Smooth muscle cell (in vitro differentiated cells): ENCODE results near the gene RNF224. TPM values are rescaled to one million over a fixed set of nuclear protein-coding genes. Genes with fewer than 3 reads are reported as not detected.

Source experiments
- DNase-seq: peaks from one replicate; lab custom pipeline; 2025; ENCODE audit not compliant: unreplicated experiment; lab: John Stamatoyannopoulos, UW
- H2AFZ ChIP-seq: fragments of 200-600 bp; sonication (generic); 2 replicates; pipeline ENCODE4 v1.6.0; 2016; ENCODE audit warnings: antibody characterized with exemption, low read depth, mild to moderate bottlenecking
- H3F3A ChIP-seq: fragments of 200-600 bp; sonication (generic); 2 replicates; pipeline ENCODE4 v1.6.0; 2017; ENCODE audit warnings: antibody characterized with exemption, low read depth
- H3K27ac ChIP-seq: fragments of 200-600 bp; sonication (generic); 2 replicates; pipeline ENCODE4 v1.5.1; 2016; ENCODE audit warnings: low read depth, mild to moderate bottlenecking
- H3K27me3 ChIP-seq: fragments of 200-600 bp; sonication (generic); 2 replicates; pipeline ENCODE4 v1.6.1; 2016; ENCODE audit warnings: low read depth, mild to moderate bottlenecking
- H3K36me3 ChIP-seq: fragments of 200-600 bp; sonication (generic); 2 replicates; pipeline ENCODE4 v1.5.1; 2016; ENCODE audit warnings: low read depth
- H3K4me1 ChIP-seq: fragments of 200-600 bp; sonication (generic); 2 replicates; pipeline ENCODE4 v1.5.1; 2016; ENCODE audit warnings: low read depth
- H3K4me2 ChIP-seq: fragments of 200-600 bp; sonication (generic); 2 replicates; pipeline ENCODE4 v1.6.0; 2016; ENCODE audit warnings: mild to moderate bottlenecking
- H3K4me3 ChIP-seq: fragments of 200-600 bp; sonication (generic); 2 replicates; pipeline ENCODE4 v1.5.1; 2016; ENCODE audit warnings: mild to moderate bottlenecking
- H3K79me2 ChIP-seq: fragments of 200-600 bp; sonication (generic); 2 replicates; pipeline ENCODE4 v1.6.0; 2016; ENCODE audit warnings: low read depth, mild to moderate bottlenecking
- H3K9ac ChIP-seq: fragments of 200-600 bp; sonication (generic); 2 replicates; pipeline ENCODE4 v1.6.0; 2016; ENCODE audit warnings: low read depth
- H3K9me3 ChIP-seq: fragments of 200-600 bp; sonication (generic); replicated peaks from 2 replicates; pipeline ENCODE4 v1.5.1; 2016; ENCODE audit warnings: low read depth
- H4K20me1 ChIP-seq: fragments of 200-600 bp; sonication (generic); 2 replicates; pipeline ENCODE4 v1.6.0; 2016; ENCODE audit warnings: low read depth
- CTCF ChIP-seq: fragments of 200-600 bp; sonication (generic); IDR thresholded peaks from 2 replicates; pipeline ENCODE4 v1.5.1; 2017; ENCODE audit warnings: borderline replicate concordance, mild to moderate bottlenecking, antibody characterized with exemption; ENCODE audit not compliant: insufficient read depth, poor library complexity, severe bottlenecking
- WGBS: methylation state at CpG from one replicate; pipeline ENCODE4 v1.1.7; 2016; ENCODE audit warnings: low lambda C conversion rate; 5-methylcytosine and 5-hydroxymethylcytosine counted together
- polyA plus RNA-seq: library from polyadenylated mRNA; unstranded; fragments of >200 nt; fragmentation: Nextera tagmentation; extraction: Ambion mirVana; gene quantifications from 2 replicates; pipeline ENCODE4 v1.2.1, GENCODE V29; 2016
- total RNA-seq: library from RNA; depleted of rRNA; stranded (reverse); fragments of >200 nt; gene quantifications from 2 replicates; pipeline ENCODE4 v1.2.3, GENCODE V29; 2014

Gene RNF224
- total and polyA plus RNA-seq, 2 experiments from 2014 or later: not detected

GRCh38 chr9:137198902-137199283 is 28.4 kb upstream of the RNF224 start:
- Histone ChIP-seq H3F3A (no peaks in the 10 kb centered on the region), H4K20me1 (peaks cover 59% of the 10 kb centered on the region), H2AFZ (no peak overlapping the region), H3K4me1 (peaks cover 22% of the 10 kb centered on the region), H3K36me3 (no peaks in the 10 kb centered on the region), H3K9ac (peak overlapping the region; percentile 17), H3K4me2 (peak overlapping the region; percentile 86), H3K79me2 (peaks cover 56% of the 10 kb centered on the region), H3K27me3 (no peaks in the 10 kb centered on the region), H3K4me3 (peak overlapping the region; percentile 59), H3K27ac (no peak overlapping the region), H3K9me3 (no peaks in the 10 kb centered on the region)
- WGBS: 77% methylated on average over 11 of the region's 11 CpGs
- no peak for TF ChIP-seq CTCF
- no peak for DNase-seq

GRCh38 chr9:137199411-137200121 is 27.7 kb upstream of the RNF224 start:
- Histone ChIP-seq H3K9me3 (no peaks in the 10 kb centered on the region), H3K4me3 (peak overlapping the region; percentile 59), H3F3A (no peaks in the 10 kb centered on the region), H3K27ac (no peak overlapping the region), H4K20me1 (peaks cover 53% of the 10 kb centered on the region), H3K4me2 (peak overlapping the region; percentile 86), H3K9ac (peak overlapping the region; percentile 17), H2AFZ (no peak overlapping the region), H3K79me2 (peaks cover 56% of the 10 kb centered on the region), H3K27me3 (no peaks in the 10 kb centered on the region), H3K36me3 (no peaks in the 10 kb centered on the region), H3K4me1 (peaks cover 26% of the 10 kb centered on the region)
- WGBS: 14% methylated on average over 45 of the region's 51 CpGs
- no peak for DNase-seq
- TF ChIP-seq CTCF: no peak

GRCh38 chr9:137200311-137201204 is 26.7 kb upstream of the RNF224 start, which contains the start of gene TPRN:
Gene TPRN, minus strand, starts transcription at chr9:137200741. Its CDS starts 30 bp downstream, at chr9:137200711.
- Histone ChIP-seq H3K9ac (peak within 1 kb of the TSS; percentile 65), H3K4me2 (peak within 1 kb of the TSS; percentile 94), H3K27ac (peak within 1 kb of the TSS; percentile 13), H3K4me3 (peak within 1 kb of the TSS; percentile 70), H3F3A (no peaks in the 10 kb centered on the region), H3K27me3 (no peaks in the 10 kb centered on the region), H4K20me1 (peaks cover 43% of the 10 kb centered on the region), H2AFZ (peak within 1 kb of the TSS; percentile 23), H3K79me2 (peaks cover 58% of the 10 kb centered on the region), H3K4me1 (peaks cover 30% of the 10 kb centered on the region), H3K36me3 (no peaks in the 10 kb centered on the region), H3K9me3 (no peaks in the 10 kb centered on the region)
- TF ChIP-seq CTCF: no peak
- WGBS: 2% methylated on average over 86 of the region's 118 CpGs
- peak; percentile 92 for DNase-seq
